Measurements from ENCODE around the gene PCNX2.

Gene PCNX2

GRCh38 chr1:233257786-233258185 lies 37.7 kb downstream of the PCNX2 start:
- no peak for ATAC-seq

GRCh38 chr1:233256789-233257188 lies 38.7 kb downstream of the PCNX2 start:
- ATAC-seq = no peak

- ATAC-seq = no peak
Observed at GRCh38 chr1:233256191-233256590, 39.3 kb downstream of the PCNX2 start.

GRCh38 chr1:233255145-233255544 lies 40.4 kb downstream of the PCNX2 start:
- no peak for ATAC-seq

- ATAC-seq = no peak
Observed at GRCh38 chr1:233253832-233254331, 41.6 kb downstream of the PCNX2 start.

- no peak for ATAC-seq
Observed at GRCh38 chr1:233253231-233253831, 42.2 kb downstream of the PCNX2 start.

- ATAC-seq = no peak
Observed at GRCh38 chr1:233252441-233252840, 43.1 kb downstream of the PCNX2 start.

- no peak for ATAC-seq
Observed at GRCh38 chr1:233251201-233251720, 44.3 kb downstream of the PCNX2 start.

- ATAC-seq = no peak
Observed at GRCh38 chr1:233248014-233248413, 47.5 kb downstream of the PCNX2 start.

GRCh38 chr1:233246965-233247364 lies 48.6 kb downstream of the PCNX2 start:
- no peak for ATAC-seq

GRCh38 chr1:233245191-233245765 lies 50.2 kb downstream of the PCNX2 start:
- ATAC-seq = no peak

- no peak for ATAC-seq
Observed at GRCh38 chr1:233244183-233244582, 51.3 kb downstream of the PCNX2 start.

- ATAC-seq = no peak
Observed at GRCh38 chr1:233242827-233243483, 52.6 kb downstream of the PCNX2 start.

- ATAC-seq = no peak
Observed at GRCh38 chr1:233241759-233242158, 53.8 kb downstream of the PCNX2 start.

- ATAC-seq = no peak
Observed at GRCh38 chr1:233240829-233241682, 54.5 kb downstream of the PCNX2 start.

- no peak for ATAC-seq
Observed at GRCh38 chr1:233240371-233240770, 55.2 kb downstream of the PCNX2 start.

- ATAC-seq = no peak
Observed at GRCh38 chr1:233238884-233239431, 56.6 kb downstream of the PCNX2 start.

GRCh38 chr1:233237647-233238046 lies 57.9 kb downstream of the PCNX2 start:
- ATAC-seq = no peak

GRCh38 chr1:233233508-233234040 lies 62.0 kb downstream of the PCNX2 start:
- no peak for ATAC-seq

- no peak for ATAC-seq
Observed at GRCh38 chr1:233230011-233230410, 65.5 kb downstream of the PCNX2 start.

- no peak for ATAC-seq
Observed at GRCh38 chr1:233229288-233229687, 66.2 kb downstream of the PCNX2 start.

- ATAC-seq = no peak
Observed at GRCh38 chr1:233227930-233228465, 67.5 kb downstream of the PCNX2 start.
